Heart left ventricle (tissue), 16 donors: ENCODE data around the gene JDP2. TPM values are rescaled to one million over a fixed set of nuclear protein-coding genes. Genes with fewer than 3 reads are reported as not detected.
A peak's percentile ranks its signal among the peaks of the same experiment; 100 is the strongest.

ENCODE experiments used
- ATAC-seq, 4 donors: fragments of 200-7000 bp; cut with Tn5 transposase; one replicate each; pipeline ENCODE4 v1.9.1; 2020 to 2022; ENCODE audit warnings: moderate library complexity in 4 of 4, mild to moderate bottlenecking in 3 of 4, moderate number of reproducible peaks in 1 of 4
- DNase-seq, 5 donors: peaks; one replicate each; pipeline ENCODE4 v3.0.0-alpha.2; 2020
- H3K27ac ChIP-seq, 12 donors: fragments of 200-600 bp; sonication (generic) in 4 of 12; one replicate each; pipeline versions ENCODE4 v1.5.0 to v1.8.0; 2016 to 2022; ENCODE audit warnings: mild to moderate bottlenecking in 2 of 12
- H3K27me3 ChIP-seq, 9 donors: fragments of 200-600 bp; sonication (generic) in 2 of 9; one replicate each; pipeline versions ENCODE4 v1.5.1 to v1.8.0; 2016 to 2022; ENCODE audit warnings: mild to moderate bottlenecking in 3 of 9
- H3K36me3 ChIP-seq, 9 donors: fragments of 200-600 bp; sonication (generic) in 2 of 9; one replicate each; pipeline versions ENCODE4 v1.5.0 to v1.8.0; 2018 to 2022; ENCODE audit warnings: mild to moderate bottlenecking in 2 of 9
- H3K4me1 ChIP-seq, 12 donors: fragments of 200-600 bp; sonication (generic) in 4 of 12; one replicate each; pipeline versions ENCODE4 v1.5.0 to v1.8.0; 2016 to 2022; ENCODE audit warnings: mild to moderate bottlenecking in 3 of 12
- H3K4me3 ChIP-seq, 12 donors: fragments of 200-600 bp; sonication (generic) in 4 of 12; one replicate each; pipeline versions ENCODE4 v1.5.0 to v1.8.0; 2017 to 2022; ENCODE audit warnings: mild to moderate bottlenecking in 9 of 12, moderate library complexity in 4 of 12
- H3K9me3 ChIP-seq, 12 donors: fragments of 200-600 bp; sonication (generic) in 4 of 12; one replicate each; pipeline versions ENCODE4 v1.5.0 to v1.8.0; 2016 to 2022; ENCODE audit warnings: mild to moderate bottlenecking in 1 of 12
- POLR2A ChIP-seq, 2 donors: fragments of 450-650 bp; IDR thresholded peaks; one replicate each; pipeline ENCODE4 v1.6.1; 2017; ENCODE audit warnings: antibody characterized with exemption in 2 of 2, mild to moderate bottlenecking in 2 of 2, moderate library complexity in 2 of 2
- WGBS, 4 donors: extraction: QIAGEN DNeasy Blood & Tissue Kit in 2 of 4; methylation state at CpG; one replicate each; pipeline versions ENCODE4 v1.1.5 to v1.1.7; 2013 to 2018; 5-methylcytosine and 5-hydroxymethylcytosine counted together
- intact Hi-C, 10 donors: fragments of 100-400 bp; cut with DNase I; formaldehyde crosslinking; loops; one replicate each; pipeline versions ENCODE4 v1.11.1 to v1.14.2; 2022
- polyA plus RNA-seq, 2 donors: library from polyadenylated mRNA; stranded (reverse); fragments of 200-250 nt; gene quantifications; one replicate each; pipeline ENCODE4 v1.2.3, GENCODE V29; 2013
- total RNA-seq, 9 donors: library from RNA; depleted of rRNA in 2 of 9; stranded (reverse); fragments of >200 nt in 2 of 9; fragmentation: NEBNext Ultra II Directional in 3 of 9; extraction: Animal tissue kit (Norgen Biotek cat#: 25700) in 3 of 9; gene quantifications; one replicate each; pipeline versions ENCODE4 v1.1.0 to v1.2.4, GENCODE V29; 2016 to 2023
- TF ChIP-seq, protein P1 (sequence below), 12 donors: fragments of 200-600 bp; sonication (generic) in 4 of 12; IDR thresholded peaks; one replicate each; pipeline versions ENCODE4 v1.5.0 to v1.8.0; 2018 to 2022; ENCODE audit warnings: antibody characterized with exemption in 12 of 12, mild to moderate bottlenecking in 5 of 12
- donor health status: ischemic (EF 13 %, LVEDD 7.1; RV severe dilation, severe dysfunction).
- donor health status: healthy with polysubstance abuse.
- donor health status: DM: no; HTN: yes; CAD: no.
- donor health status: DM: no; HTN: no; CAD: no.
- donor health status: ischemic (EF 25% LVEDD 6.9; RV normal size, moderate dysfunction).
- donor health status: ischemic (EF 25% LVEDD 5.7; RV mildly dilated, moderate dysfunction).
- donor health status: healthy.
- donor health status: DM: yes; HTN: yes; CAD: no.
- donor health status: ischemic (EF 35%, LVEDD 5.7; RV mildly dilated, moderate dysfunction).
- donor health status: nonischemic (EF 11% LVEDD 7.7; RV severe dilation, severe dysfunction).
- donor health status: DM: yes; HTN: yes; CAD: no.
- donor health status: PGD.
- donor health status: ischemic (EF 29% LVEDD 5.4; RV normal size, mild dysfunction).
- donor health status: nonischemic (EF 23%, LVEDD 6.1; RV moderate dilation, normal function).

The JDP2 gene
- total and polyA plus RNA-seq, 11 donors, result 12.2 to 72.6 (median 28.1) TPM

DNA sequence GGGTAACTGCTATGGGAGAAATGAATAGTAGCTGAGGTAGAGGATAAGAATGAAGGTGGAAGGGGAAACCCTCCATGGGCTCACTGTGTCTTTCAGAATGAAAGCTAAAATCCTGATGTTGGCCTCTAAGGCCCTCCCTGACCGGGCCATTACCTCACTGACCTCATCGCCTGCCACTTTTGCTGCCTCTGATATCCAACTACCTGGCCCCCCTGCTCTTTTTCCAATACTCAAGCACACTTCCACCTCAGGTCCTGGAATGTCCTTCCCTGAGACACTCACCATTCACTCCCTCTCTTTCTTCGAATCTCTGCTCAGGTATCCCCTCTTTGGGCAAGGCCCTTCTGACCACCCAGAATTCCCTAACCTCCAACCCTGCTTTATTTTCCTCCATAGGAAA is 93.0 kb downstream of the JDP2 start:
- Histone ChIP-seq H3K4me3 (no peak overlapping the region), H3K27ac (peak overlapping the region in 1 of 12 donors; percentile 90), H3K27me3 (peaks cover 0 to 9% (median 0%) of the 10 kb centered on the region in 9 donors), H3K9me3 (no peaks in the 10 kb centered on the region), H3K4me1 (peaks cover 0 to 43% (median 0%) of the 10 kb centered on the region in 12 donors), H3K36me3 (peaks cover 0 to 4% (median 0%) of the 10 kb centered on the region in 9 donors)
- ATAC-seq, result no peak
- 86 to 98% (median 94%) methylated on average over 3 of the region's 3 CpGs for WGBS, 4 donors
- TF ChIP-seq POLR2A (IDR thresholded peaks at IDR 0.05), result no peak
- TF ChIP-seq, protein P1, sequence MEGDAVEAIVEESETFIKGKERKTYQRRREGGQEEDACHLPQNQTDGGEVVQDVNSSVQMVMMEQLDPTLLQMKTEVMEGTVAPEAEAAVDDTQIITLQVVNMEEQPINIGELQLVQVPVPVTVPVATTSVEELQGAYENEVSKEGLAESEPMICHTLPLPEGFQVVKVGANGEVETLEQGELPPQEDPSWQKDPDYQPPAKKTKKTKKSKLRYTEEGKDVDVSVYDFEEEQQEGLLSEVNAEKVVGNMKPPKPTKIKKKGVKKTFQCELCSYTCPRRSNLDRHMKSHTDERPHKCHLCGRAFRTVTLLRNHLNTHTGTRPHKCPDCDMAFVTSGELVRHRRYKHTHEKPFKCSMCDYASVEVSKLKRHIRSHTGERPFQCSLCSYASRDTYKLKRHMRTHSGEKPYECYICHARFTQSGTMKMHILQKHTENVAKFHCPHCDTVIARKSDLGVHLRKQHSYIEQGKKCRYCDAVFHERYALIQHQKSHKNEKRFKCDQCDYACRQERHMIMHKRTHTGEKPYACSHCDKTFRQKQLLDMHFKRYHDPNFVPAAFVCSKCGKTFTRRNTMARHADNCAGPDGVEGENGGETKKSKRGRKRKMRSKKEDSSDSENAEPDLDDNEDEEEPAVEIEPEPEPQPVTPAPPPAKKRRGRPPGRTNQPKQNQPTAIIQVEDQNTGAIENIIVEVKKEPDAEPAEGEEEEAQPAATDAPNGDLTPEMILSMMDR (IDR thresholded peaks at IDR 0.05), result no peak
- no peak for DNase-seq
- intact Hi-C loops, result no loop called here

DNA sequence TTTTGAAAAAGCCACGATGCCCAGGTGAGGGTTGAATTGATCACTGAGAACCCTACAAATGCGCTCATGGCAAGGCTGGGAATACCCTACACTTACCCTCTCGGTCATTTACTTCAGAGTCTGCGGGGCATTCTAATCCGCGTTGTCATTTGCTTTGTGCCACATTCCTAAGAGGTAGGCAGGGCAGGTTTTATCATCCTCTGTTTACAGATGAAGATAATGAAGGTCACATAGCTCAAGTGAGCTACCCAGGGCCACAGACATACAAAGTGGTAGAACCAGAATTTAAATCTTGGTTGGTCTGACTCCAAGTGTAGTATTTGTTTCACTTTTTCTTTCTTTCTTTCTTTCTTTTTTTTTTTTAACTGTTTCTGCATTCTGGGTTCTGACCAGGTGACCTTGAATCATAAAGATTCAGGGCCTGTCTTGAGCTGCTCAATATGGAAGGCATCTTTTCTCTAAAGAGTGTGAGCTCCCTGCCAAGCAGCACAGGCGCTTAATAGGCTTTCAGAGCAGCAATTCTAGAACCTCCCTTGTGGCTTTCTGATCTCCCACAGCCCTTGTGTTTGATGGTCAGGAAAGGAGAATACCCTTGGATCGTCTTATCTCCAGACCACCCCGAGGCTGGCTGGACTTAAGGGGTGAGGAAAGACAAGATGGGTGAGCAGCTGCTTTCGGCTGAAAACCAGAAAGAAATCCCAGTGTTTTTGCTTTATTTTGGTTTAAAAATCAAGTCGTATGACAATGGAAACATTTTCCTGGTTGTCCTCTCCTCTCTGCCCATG is 93.8 kb downstream of the JDP2 start:
- H3K9me3 ChIP-seq, result no peaks in the 10 kb centered on the region
- TF ChIP-seq, protein P1 (IDR thresholded peaks at IDR 0.05), result no peak
- no peak for TF ChIP-seq POLR2A (IDR thresholded peaks at IDR 0.05)
- intact Hi-C loops, result no loop called here
- H3K27me3 ChIP-seq, result peaks cover 0 to 9% (median 0%) of the 10 kb centered on the region in 9 donors
- DNase-seq, result no peak
- H3K36me3 ChIP-seq, result peaks cover 0 to 11% (median 0%) of the 10 kb centered on the region in 9 donors
- H3K4me1 ChIP-seq, result peaks cover 0 to 47% (median 0%) of the 10 kb centered on the region in 12 donors
- peak overlapping the region in 2 of 12 donors; percentile 42 to 90 for H3K27ac ChIP-seq
- H3K4me3 ChIP-seq, result peak overlapping the region in 2 of 12 donors; percentile 46 to 65
- no peak for ATAC-seq
- WGBS, 4 donors, result 68 to 70% (median 70%) methylated on average over 11 of the region's 11 CpGs

DNA sequence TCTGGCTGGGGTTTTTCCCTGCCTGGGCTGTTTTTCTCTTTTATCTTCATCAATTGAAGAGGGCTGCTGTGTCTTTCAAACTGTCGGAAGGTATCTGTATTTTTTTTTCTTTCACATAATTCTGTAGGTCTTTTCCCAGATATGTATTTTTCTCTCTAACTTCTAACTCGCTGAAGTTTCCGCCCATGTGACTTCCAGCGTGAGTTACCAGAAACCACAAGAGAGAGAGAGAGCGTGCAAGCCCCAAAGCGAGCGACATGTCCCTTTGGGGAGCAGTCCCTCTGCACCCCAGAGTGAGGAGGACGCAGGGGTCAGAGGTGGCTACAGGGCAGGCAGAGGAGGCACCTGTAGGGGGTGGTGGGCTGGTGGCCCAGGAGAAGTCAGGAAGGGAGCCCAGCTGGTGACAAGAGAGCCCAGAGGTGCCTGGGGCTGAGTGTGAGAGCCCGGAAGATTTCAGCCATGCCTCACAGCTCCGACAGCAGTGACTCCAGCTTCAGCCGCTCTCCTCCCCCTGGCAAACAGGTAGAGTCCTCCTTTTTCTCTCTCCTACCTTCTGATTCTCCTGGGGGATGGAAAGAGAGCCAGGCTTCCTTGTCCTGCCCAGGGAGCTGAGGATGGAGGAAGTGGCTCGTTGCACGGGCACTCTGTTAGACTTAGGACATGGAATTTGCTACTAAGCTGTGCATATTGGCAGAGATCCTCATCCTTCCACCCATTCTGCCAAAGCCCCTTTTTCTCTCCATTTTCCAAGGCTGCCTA is 94.6 kb downstream of the JDP2 start, which contains the start of gene BATF:
BATF (plus strand) TSS at position 246 of the 759 bp plus-strand sequence; CDS start at position 460, 214 bp downstream.
- ATAC-seq, result peak in 3 of 4 donors; percentile 35 to 52 (median 37)
- WGBS, 4 donors, result 62 to 70% (median 67%) methylated on average over 13 of the region's 13 CpGs

More for the DNA sequence above, 94.6 kb downstream of the JDP2 start, which contains the start of gene BATF:
- Histone ChIP-seq H3K4me3 (peak within 1 kb of the TSS in 10 of 12 donors; percentile 6 to 65 (median 34)), H3K36me3 (peaks cover 0 to 13% (median 0%) of the 10 kb centered on the region in 9 donors), H3K27ac (peak within 1 kb of the TSS in 2 of 12 donors; percentile 42 to 90), H3K27me3 (peaks cover 0 to 9% (median 0%) of the 10 kb centered on the region in 9 donors), H3K9me3 (no peaks in the 10 kb centered on the region), H3K4me1 (peaks cover 0 to 55% (median 0%) of the 10 kb centered on the region in 12 donors)
- intact Hi-C loops, result no loop called here
- TF ChIP-seq, protein P1 (IDR thresholded peaks at IDR 0.05), result no peak
- no peak for TF ChIP-seq POLR2A (IDR thresholded peaks at IDR 0.05)
- DNase-seq, result peak in 1 of 5 donors; percentile 70
